Measurements from ENCODE around the gene CACNA1D. TPM values are rescaled to one million over a fixed set of nuclear protein-coding genes. Genes with fewer than 3 reads are reported as not detected.

CACNA1D gene
- total and polyA plus RNA-seq, 2 experiments from 2014 or later, result 41.0 to 159 TPM

- H3K36me3 ChIP-seq, result no peaks in the 10 kb centered on the region
- H3K27ac ChIP-seq, result no peak overlapping the region
- no peaks in the 10 kb centered on the region for H3K4me1 ChIP-seq (ENCODE audit: low read depth)
- no peak for TF ChIP-seq CTCF (IDR thresholded peaks at IDR 0.05; ENCODE audit: low read depth, low read length)
- peak; percentile 41 to 80 for DNase-seq (ENCODE audit: low read depth in 1 of 2, low spot score in 1 of 2)
- H3K27me3 ChIP-seq, result peaks cover 5% of the 10 kb centered on the region
- H3K4me3 ChIP-seq, result no peak overlapping the region
- H3K9me3 ChIP-seq (ENCODE audit: low read depth), result no peaks in the 10 kb centered on the region
Measured at GRCh38 chr3:53850895-53851294, 356.5 kb downstream of the CACNA1D start.

GRCh38 chr3:53856964-53857363 lies 362.6 kb downstream of the CACNA1D start:
- Histone ChIP-seq H3K36me3 (peaks cover 14% of the 10 kb centered on the region), H3K9me3 (ENCODE audit: low read depth) (no peaks in the 10 kb centered on the region), H3K4me1 (ENCODE audit: low read depth) (no peaks in the 10 kb centered on the region), H3K27me3 (no peaks in the 10 kb centered on the region), H3K27ac (no peak overlapping the region), H3K4me3 (no peak overlapping the region)
- no peak for TF ChIP-seq CTCF (IDR thresholded peaks at IDR 0.05; ENCODE audit: low read depth, low read length)
- DNase-seq (ENCODE audit: low read depth in 1 of 2, low spot score in 1 of 2), result no peak

GRCh38 chr3:53858096-53858741 lies 363.8 kb downstream of the CACNA1D start:
- H3K27me3 ChIP-seq, result no peaks in the 10 kb centered on the region
- no peak overlapping the region for H3K4me3 ChIP-seq
- no peaks in the 10 kb centered on the region for H3K4me1 ChIP-seq (ENCODE audit: low read depth)
- DNase-seq (ENCODE audit: low read depth in 1 of 2, low spot score in 1 of 2), result no peak
- TF ChIP-seq CTCF (IDR thresholded peaks at IDR 0.05; ENCODE audit: low read depth, low read length), result no peak
- H3K36me3 ChIP-seq, result peaks cover 17% of the 10 kb centered on the region
- no peak overlapping the region for H3K27ac ChIP-seq
- no peaks in the 10 kb centered on the region for H3K9me3 ChIP-seq (ENCODE audit: low read depth)

GRCh38 chr3:53859178-53859577 lies 364.8 kb downstream of the CACNA1D start:
- H3K4me3 ChIP-seq, result no peak overlapping the region
- H3K27ac ChIP-seq, result no peak overlapping the region
- H3K4me1 ChIP-seq (ENCODE audit: low read depth), result no peaks in the 10 kb centered on the region
- H3K36me3 ChIP-seq, result peaks cover 23% of the 10 kb centered on the region
- no peaks in the 10 kb centered on the region for H3K27me3 ChIP-seq
- TF ChIP-seq CTCF (IDR thresholded peaks at IDR 0.05; ENCODE audit: low read depth, low read length), result no peak
- H3K9me3 ChIP-seq (ENCODE audit: low read depth), result no peaks in the 10 kb centered on the region
- no peak for DNase-seq (ENCODE audit: low read depth in 1 of 2, low spot score in 1 of 2)

GRCh38 chr3:53860196-53860595 lies 365.8 kb downstream of the CACNA1D start:
- H3K27me3 ChIP-seq, result no peaks in the 10 kb centered on the region
- H3K4me1 ChIP-seq (ENCODE audit: low read depth), result no peaks in the 10 kb centered on the region
- H3K36me3 ChIP-seq, result peaks cover 29% of the 10 kb centered on the region
- H3K4me3 ChIP-seq, result no peak overlapping the region
- no peak for TF ChIP-seq CTCF (IDR thresholded peaks at IDR 0.05; ENCODE audit: low read depth, low read length)
- no peak overlapping the region for H3K27ac ChIP-seq
- no peak for DNase-seq (ENCODE audit: low read depth in 1 of 2, low spot score in 1 of 2)
- no peaks in the 10 kb centered on the region for H3K9me3 ChIP-seq (ENCODE audit: low read depth)
